ENCODE results near the gene CAMK1. TPM values are rescaled to one million over a fixed set of nuclear protein-coding genes. Genes with fewer than 3 reads are reported as not detected.
A peak's percentile ranks its signal among the peaks of the same experiment; 100 is the strongest.

The CAMK1 gene
- total RNA-seq = 23.7 and 24.6 TPM in 2 replicates
- polyA plus RNA-seq = 20.4 and 29.1 TPM in 2 replicates

- peak; percentile 78 to 88 for DNase-seq (ENCODE audit: low read depth in 1 of 2, low spot score in 1 of 2)
- H3K4me1 ChIP-seq (ENCODE audit: low read depth) = no peaks in the 10 kb centered on the region
- no peaks in the 10 kb centered on the region for H3K36me3 ChIP-seq
- H3K27me3 ChIP-seq = no peaks in the 10 kb centered on the region
- H3K4me3 ChIP-seq = peak within 1 kb of the TSS; percentile 17
- TF ChIP-seq, protein P1, sequence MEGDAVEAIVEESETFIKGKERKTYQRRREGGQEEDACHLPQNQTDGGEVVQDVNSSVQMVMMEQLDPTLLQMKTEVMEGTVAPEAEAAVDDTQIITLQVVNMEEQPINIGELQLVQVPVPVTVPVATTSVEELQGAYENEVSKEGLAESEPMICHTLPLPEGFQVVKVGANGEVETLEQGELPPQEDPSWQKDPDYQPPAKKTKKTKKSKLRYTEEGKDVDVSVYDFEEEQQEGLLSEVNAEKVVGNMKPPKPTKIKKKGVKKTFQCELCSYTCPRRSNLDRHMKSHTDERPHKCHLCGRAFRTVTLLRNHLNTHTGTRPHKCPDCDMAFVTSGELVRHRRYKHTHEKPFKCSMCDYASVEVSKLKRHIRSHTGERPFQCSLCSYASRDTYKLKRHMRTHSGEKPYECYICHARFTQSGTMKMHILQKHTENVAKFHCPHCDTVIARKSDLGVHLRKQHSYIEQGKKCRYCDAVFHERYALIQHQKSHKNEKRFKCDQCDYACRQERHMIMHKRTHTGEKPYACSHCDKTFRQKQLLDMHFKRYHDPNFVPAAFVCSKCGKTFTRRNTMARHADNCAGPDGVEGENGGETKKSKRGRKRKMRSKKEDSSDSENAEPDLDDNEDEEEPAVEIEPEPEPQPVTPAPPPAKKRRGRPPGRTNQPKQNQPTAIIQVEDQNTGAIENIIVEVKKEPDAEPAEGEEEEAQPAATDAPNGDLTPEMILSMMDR (IDR thresholded peaks at IDR 0.05; ENCODE audit: low read depth, low read length) = no peak
- H3K9me3 ChIP-seq (ENCODE audit: low read depth) = no peaks in the 10 kb centered on the region
- no peak within 1 kb of the TSS for H3K27ac ChIP-seq
These were observed at the start of gene CAMK1 for GRCh38 chr3:9769426-9770275. TSS of gene CAMK1 (minus strand) at chr3:9769947. CDS start at chr3:9767749, 2,198 bp downstream.

DNA sequence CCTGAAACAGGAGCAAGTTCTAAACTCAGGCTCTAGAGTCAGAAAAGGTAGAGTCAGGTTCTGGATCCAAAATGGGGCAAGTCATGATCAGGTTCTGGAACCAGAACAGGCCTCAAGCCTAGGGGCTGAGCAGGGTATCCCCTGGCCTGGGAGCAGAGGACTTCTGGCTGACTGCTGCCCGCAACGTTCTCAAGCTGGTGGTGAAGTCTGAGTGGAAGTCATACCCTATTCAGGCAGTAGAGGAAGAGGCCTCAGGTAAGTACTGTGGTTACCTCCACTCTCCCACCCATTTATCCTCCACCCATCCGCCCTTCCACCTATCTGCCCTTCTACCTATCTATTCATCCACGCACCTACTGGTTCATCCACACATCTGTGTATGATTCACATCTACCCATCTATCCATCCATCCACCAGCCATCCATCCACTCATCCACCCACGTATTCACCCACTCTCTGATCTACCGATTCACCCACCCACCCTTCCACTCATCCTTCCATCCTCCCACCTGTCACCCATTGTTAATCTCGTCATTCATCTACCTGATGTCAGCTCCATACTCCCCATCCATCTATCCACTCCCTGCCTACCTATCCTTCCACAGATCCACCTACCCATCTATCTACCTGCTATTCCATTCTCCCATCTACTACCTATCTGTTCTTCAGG is 49.1 kb upstream of the CAMK1 start:
- H3K27ac ChIP-seq = no peak overlapping the region
- no peak for DNase-seq (ENCODE audit: low read depth in 1 of 2, low spot score in 1 of 2)
- no peaks in the 10 kb centered on the region for H3K36me3 ChIP-seq
- H3K4me1 ChIP-seq (ENCODE audit: low read depth) = no peaks in the 10 kb centered on the region
- TF ChIP-seq, protein P1 (IDR thresholded peaks at IDR 0.05; ENCODE audit: low read depth, low read length) = no peak
- H3K9me3 ChIP-seq (ENCODE audit: low read depth) = no peaks in the 10 kb centered on the region
- no peak overlapping the region for H3K4me3 ChIP-seq
- no peaks in the 10 kb centered on the region for H3K27me3 ChIP-seq

DNA sequence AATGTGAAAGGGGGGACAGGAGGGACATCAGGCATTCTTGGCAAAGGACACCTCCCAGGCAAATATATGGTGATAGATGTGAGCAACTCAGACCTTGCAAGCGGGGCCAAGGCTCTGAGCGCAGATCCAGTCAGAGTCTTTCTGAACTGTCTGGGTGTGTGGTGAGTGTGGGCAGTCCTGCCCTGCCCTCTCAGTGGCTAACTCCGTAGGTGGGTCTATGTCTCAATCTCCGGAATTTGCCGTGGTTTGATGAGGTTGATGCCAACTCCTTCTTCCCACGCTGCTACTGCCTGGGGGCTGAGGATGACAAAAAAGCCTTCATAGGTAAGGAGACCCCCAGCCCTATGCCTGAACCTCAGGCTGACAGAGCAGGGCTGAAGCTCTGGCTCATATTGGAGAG is 47.7 kb upstream of the CAMK1 start:
- Histone ChIP-seq H3K9me3 (ENCODE audit: low read depth) (no peaks in the 10 kb centered on the region), H3K27ac (no peak overlapping the region), H3K27me3 (no peaks in the 10 kb centered on the region), H3K4me1 (ENCODE audit: low read depth) (no peaks in the 10 kb centered on the region), H3K4me3 (no peak overlapping the region), H3K36me3 (no peaks in the 10 kb centered on the region)
- no peak for DNase-seq (ENCODE audit: low read depth in 1 of 2, low spot score in 1 of 2)
- TF ChIP-seq, protein P1 (IDR thresholded peaks at IDR 0.05; ENCODE audit: low read depth, low read length) = no peak

GRCh38 chr3:9815986-9816385 is 46.2 kb upstream of the CAMK1 start:
- Histone ChIP-seq H3K27me3 (no peaks in the 10 kb centered on the region), H3K4me1 (ENCODE audit: low read depth) (no peaks in the 10 kb centered on the region), H3K9me3 (ENCODE audit: low read depth) (no peaks in the 10 kb centered on the region), H3K27ac (no peak overlapping the region), H3K36me3 (no peaks in the 10 kb centered on the region), H3K4me3 (no peak overlapping the region)
- TF ChIP-seq, protein P1 (IDR thresholded peaks at IDR 0.05; ENCODE audit: low read depth, low read length) = no peak
- no peak for DNase-seq (ENCODE audit: low read depth in 1 of 2, low spot score in 1 of 2)

DNA sequence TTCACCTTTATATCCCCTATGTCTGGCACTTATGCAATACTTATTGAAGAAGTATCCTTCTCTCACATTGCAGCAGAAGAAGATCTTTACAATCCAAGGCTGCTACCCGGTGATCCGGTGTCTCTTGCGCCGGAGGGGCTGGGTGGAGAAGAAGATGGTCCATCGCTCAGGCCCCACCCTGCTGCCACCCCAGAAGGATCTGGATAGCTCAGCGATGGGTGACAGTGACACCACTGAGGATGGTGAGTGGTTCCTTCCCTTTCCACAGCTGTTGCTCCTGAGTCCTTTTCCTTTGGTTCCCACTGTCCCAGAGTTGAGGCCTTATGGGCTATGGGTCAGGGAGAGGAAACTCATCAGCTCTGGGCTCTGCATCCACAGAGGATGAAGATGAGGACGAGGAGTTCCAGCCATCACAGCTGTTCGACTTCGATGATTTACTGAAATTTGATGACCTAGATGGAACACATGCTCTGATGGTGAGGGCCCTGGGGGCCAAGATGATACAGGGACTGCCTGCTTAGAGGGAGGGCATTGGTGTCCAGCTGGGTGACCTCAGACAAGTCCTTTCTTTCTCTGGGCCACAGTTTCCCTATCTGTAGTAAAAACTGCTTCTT is 43.2 kb upstream of the CAMK1 start:
- Histone ChIP-seq H3K36me3 (no peaks in the 10 kb centered on the region), H3K4me3 (no peak overlapping the region), H3K27me3 (no peaks in the 10 kb centered on the region), H3K27ac (no peak overlapping the region), H3K9me3 (ENCODE audit: low read depth) (no peaks in the 10 kb centered on the region), H3K4me1 (ENCODE audit: low read depth) (peaks cover 11% of the 10 kb centered on the region)
- TF ChIP-seq, protein P1 (IDR thresholded peaks at IDR 0.05; ENCODE audit: low read depth, low read length) = no peak
- DNase-seq (ENCODE audit: low read depth in 1 of 2, low spot score in 1 of 2) = no peak

Measured in cardiac muscle cell (in vitro differentiated cells and primary cell).